Measurements from ENCODE around the gene NDRG4.

Gene NDRG4

DNA sequence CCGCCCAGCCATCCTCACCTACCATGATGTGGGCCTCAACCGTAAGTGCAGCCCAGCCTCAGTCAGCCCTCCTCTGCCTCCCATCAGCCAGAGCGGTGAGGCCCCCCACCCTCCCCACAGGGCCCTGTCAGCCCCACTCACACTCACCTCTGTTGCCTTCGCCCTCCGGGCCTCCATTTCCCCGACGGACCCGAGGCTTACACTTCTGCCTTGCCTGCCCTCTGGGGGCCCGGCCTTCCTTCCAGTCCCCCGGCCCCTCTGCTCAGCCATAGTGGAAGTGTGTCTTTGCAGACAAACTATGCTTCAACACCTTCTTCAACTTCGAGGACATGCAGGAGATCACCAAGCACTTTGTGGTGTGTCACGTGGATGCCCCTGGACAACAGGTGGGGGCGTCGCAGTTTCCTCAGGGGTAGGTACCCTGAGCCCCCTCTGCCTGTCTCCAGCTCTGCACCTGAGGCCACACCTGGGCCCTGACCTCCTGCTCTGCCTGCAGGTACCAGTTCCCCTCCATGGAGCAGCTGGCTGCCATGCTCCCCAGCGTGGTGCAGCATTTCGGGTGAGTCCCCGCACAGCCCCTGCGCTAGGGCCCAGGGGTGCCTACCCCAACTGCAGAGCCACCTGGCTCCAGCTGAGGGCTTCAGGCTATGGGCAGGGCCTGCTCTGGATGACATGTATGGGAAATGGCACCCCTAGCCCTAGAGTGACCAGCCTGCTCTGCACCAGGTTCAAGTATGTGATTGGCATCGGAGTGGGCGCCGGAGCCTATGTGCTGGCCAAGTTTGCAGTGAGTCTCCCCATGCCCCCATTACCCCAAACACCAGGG, 4.1 kb downstream of the NDRG4 start:
- TF ChIP-seq, protein P1, sequence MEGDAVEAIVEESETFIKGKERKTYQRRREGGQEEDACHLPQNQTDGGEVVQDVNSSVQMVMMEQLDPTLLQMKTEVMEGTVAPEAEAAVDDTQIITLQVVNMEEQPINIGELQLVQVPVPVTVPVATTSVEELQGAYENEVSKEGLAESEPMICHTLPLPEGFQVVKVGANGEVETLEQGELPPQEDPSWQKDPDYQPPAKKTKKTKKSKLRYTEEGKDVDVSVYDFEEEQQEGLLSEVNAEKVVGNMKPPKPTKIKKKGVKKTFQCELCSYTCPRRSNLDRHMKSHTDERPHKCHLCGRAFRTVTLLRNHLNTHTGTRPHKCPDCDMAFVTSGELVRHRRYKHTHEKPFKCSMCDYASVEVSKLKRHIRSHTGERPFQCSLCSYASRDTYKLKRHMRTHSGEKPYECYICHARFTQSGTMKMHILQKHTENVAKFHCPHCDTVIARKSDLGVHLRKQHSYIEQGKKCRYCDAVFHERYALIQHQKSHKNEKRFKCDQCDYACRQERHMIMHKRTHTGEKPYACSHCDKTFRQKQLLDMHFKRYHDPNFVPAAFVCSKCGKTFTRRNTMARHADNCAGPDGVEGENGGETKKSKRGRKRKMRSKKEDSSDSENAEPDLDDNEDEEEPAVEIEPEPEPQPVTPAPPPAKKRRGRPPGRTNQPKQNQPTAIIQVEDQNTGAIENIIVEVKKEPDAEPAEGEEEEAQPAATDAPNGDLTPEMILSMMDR (IDR thresholded peaks at IDR 0.05; ENCODE audit: low read depth, low read length, missing control alignments): no peak
- H3K4me3 ChIP-seq (replicated peaks; ENCODE audit: low read depth, low read length): no peak overlapping the region

DNA sequence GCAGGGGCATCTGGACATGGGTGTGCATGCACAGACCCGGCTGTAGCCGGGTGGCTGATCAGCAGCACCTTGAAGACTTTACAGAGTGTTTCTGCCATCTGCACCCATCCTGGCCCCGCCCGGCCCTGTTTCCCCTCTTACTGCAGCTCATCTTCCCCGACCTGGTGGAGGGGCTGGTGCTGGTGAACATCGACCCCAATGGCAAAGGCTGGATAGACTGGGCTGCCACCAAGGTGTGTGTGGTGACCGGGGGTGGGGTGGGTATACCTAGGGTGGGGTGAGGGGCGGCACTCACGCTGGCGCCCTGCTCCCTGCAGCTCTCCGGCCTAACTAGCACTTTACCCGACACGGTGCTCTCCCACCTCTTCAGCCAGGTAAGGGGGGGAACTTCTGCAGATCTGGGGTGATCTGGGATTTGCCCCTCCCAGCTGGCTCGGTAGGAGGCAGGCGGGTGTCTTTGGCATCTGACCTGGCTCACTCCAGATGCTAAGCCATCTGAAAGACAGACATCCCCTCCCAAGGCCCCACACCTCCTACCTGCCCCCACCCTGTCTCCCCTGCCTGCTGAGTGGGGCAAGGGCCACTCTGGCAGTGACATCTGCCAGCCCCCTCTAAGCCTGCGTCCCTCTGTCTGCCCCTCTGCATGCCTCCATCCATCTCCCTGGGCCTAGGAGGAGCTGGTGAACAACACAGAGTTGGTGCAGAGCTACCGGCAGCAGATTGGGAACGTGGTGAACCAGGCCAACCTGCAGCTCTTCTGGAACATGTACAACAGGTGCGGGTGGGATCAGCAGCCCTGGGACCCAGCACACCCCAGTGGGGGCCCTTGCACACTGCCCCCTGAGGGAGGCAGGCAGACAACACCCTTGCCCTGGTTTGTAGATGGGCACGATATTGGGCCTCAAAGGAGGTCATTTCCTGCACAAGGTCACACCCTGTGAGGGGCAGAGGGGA, 6.6 kb downstream of the NDRG4 start:
- no peak overlapping the region for H3K4me3 ChIP-seq (replicated peaks; ENCODE audit: low read depth, low read length)
- DNase-seq (ENCODE audit: extremely low read depth, low read depth): no peak
- TF ChIP-seq, protein P1 (IDR thresholded peaks at IDR 0.05; ENCODE audit: low read depth, low read length, missing control alignments): no peak

More for the DNA sequence above, 4.1 kb downstream of the NDRG4 start:
- no peak for DNase-seq (ENCODE audit: extremely low read depth, low read depth)

DNA sequence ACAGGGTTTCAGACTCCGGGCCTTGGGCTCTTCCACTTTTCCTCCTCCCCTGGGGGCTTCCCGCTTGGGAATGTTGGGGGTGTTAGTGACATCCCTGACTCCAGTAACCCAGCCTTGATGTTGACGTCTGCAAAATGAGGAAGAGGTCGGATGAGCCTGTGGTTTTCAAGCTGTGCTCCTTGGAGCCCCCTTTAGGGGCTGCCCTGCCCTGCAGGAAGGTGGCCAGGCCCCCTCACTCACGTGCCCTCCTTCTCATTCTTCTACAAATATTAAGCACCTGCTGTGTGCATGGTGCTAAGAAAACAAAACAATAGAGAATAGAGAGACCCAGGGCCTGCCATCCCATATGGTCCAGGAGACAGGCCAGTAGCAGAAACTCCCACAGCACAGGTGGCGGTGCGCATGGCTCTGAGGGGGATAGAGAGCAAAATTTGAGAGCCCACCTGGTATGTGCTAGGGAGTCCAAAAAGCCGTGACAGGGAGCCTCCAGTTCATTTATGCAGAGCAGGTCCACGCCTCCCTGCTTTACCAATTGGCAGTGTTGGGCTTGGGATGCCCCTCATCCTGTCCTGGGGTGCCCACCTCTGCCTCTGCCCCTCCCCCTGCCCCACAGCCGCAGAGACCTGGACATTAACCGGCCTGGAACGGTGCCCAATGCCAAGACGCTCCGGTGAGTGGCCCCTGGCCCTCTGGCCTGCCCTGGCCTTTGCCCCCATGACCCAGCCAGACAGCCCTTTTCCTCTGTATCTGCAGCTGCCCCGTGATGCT, 7.4 kb downstream of the NDRG4 start:
- TF ChIP-seq, protein P1 (IDR thresholded peaks at IDR 0.05; ENCODE audit: low read depth, low read length, missing control alignments): no peak
- DNase-seq (ENCODE audit: extremely low read depth, low read depth): no peak

DNA sequence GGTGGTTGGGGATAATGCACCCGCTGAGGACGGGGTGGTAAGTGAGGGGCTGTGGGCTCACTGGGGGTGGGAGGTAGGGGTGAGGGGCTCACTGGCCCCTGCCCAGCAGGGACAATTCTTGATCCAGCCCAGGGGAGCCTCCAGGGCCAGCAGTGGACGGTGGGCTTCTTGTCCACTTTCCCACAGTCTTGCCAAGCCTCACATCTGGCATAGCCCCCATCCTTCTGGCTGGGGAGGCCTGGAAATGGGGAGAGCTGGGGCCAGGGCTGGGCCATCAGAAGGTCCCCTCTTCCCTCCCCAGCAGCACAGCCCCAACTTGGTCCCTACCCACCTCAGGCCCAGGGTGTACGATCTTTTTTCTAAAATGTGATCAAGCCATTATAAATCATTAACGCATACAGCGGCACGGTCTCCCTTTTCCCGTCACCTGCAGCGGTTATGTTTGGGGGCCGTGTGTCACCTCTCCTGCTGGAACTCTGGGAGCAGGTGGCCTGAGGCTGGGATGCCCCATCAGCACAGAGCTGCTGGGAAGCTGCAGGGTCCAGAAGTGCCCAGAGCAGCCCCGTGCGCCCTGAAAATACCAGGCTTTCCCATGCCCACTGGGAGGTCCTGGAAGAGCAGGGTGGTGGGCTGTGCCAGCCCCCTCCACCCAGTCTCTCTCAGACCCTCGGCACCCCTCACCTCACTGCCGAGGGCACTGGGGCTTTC, 8.2 kb downstream of the NDRG4 start:
- H3K4me3 ChIP-seq (replicated peaks; ENCODE audit: low read depth, low read length): no peak overlapping the region
- TF ChIP-seq, protein P1 (IDR thresholded peaks at IDR 0.05; ENCODE audit: low read depth, low read length, missing control alignments): no peak
- DNase-seq (ENCODE audit: extremely low read depth, low read depth): no peak

More for the DNA sequence above, 7.4 kb downstream of the NDRG4 start:
- H3K4me3 ChIP-seq (replicated peaks; ENCODE audit: low read depth, low read length): no peak overlapping the region

DNA sequence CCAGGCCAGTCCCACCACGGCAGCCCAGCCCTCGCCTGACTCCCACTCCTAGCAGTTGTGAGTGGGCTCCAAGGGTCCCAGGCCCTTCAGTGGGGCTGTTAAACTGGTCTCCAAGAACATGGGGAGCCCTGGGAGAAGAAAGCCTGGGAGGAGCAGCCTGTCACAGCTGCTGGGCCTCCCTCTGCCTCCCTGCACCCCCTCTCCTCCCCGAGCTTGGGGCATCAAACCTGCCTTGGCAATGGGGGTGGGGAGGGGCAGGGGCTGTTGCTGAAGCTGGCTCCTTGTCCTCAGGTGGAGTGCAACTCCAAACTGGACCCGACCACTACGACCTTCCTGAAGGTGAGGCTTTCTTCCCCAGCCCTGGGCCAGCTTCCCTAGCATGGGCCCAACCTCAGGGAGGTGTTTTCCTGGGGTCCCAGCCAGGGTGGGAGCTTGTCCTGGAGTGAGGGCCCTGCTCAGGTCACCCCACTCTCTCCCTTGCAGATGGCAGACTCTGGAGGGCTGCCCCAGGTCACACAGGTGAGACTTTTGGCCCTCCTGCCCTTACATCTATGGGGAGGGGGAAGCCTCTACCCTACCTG, 8.8 kb downstream of the NDRG4 start:
- no peak overlapping the region for H3K4me3 ChIP-seq (replicated peaks; ENCODE audit: low read depth, low read length)
- TF ChIP-seq, protein P1 (IDR thresholded peaks at IDR 0.05; ENCODE audit: low read depth, low read length, missing control alignments): no peak
- DNase-seq (ENCODE audit: extremely low read depth, low read depth): no peak

Measured in HFF-Myc (cell line).